NCI-H345 treated with DMSO at 0.1 percent for 48 hours (cell line): ENCODE measurements around the gene RBM24.
"Not testable (repeated sequence)": the region's sequence is repeated elsewhere in the genome, so short reads cannot be mapped to it uniquely, and the experiment has no call there.

ENCODE experiments used
- DNase-seq: peaks from one replicate; lab custom pipeline; 2025; ENCODE audit not compliant: unreplicated experiment; lab: John Stamatoyannopoulos, UW

RBM24 gene

DNA sequence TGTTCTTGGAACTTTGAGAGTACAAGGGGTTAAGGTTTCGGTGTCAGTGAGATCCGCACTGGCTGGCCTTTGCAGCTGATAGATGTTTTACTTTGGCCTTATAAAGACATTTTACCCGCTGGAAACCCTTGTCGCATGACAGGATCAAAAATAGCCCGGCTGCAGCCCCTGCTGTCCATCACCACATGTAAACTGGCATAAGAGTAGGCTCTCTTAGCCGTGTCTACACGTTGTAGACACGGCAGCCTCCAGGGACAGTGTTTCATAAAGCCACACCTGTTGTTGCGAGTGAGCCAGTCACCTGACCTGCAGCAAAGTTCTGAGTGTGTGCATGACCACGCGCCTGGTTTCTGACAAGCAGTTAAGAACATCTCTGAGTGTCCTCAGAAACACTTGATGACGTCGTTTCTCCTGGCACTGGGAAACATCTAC is 8.5 kb downstream of the RBM24 start:
- DNase-seq = no peak

DNA sequence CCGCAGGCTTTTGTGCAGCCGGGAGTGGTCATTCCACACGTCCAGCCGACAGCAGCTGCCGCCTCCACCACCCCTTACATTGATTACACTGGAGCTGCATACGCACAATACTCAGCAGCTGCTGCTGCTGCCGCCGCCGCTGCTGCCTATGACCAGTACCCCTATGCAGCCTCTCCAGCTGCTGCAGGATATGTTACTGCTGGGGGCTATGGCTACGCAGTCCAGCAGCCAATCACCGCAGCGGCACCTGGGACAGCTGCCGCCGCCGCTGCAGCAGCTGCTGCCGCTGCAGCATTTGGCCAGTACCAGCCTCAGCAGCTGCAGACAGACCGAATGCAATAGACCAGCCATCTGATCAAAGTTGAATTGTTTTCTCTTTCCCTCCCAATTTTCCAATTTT is 10.6 kb downstream of the RBM24 start:
- no peak for DNase-seq

DNA sequence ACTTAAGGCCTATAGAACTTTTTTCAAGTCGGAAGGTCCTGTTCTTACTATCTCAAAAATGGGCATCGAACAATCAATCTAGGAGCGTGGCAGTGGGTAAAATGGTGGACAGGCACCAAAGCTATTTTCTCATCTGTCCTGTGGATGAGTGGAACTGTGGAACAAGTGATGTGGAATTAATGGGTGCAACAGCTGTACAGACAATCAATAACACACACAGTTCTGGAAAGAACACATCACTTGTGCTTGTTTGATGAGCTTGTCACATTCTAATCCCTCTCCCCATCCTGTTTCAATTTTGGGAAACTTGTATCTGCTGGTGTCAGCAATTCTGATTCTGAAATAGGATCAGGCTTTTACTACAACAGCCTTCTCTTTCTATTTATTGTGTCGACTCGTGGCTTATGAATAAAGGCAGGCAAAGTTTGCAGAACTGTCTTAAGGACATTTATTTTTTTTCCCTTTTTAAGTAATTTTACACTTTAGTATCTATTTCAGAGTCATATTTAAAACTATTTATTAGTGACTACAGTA is 11.5 kb downstream of the RBM24 start:
- no peak for DNase-seq

DNA sequence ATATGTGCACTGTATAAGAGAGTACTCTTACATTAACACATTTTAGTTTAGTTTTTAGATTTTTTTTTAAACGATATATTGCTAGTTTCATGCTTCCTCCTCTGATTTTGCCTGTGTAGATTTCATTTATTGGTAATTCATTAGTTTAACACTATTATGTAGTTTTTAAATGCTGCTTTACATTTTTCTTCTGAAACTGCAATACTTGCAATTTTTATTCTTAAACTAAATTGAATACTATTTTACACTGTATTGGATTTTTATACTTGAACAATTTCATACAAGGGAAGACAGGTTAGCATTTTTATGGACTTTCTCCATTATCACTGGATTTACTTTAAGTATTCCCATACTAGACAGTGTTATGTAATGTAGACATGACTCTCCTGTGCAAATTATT is 12.2 kb downstream of the RBM24 start:
- DNase-seq = no peak

DNA sequence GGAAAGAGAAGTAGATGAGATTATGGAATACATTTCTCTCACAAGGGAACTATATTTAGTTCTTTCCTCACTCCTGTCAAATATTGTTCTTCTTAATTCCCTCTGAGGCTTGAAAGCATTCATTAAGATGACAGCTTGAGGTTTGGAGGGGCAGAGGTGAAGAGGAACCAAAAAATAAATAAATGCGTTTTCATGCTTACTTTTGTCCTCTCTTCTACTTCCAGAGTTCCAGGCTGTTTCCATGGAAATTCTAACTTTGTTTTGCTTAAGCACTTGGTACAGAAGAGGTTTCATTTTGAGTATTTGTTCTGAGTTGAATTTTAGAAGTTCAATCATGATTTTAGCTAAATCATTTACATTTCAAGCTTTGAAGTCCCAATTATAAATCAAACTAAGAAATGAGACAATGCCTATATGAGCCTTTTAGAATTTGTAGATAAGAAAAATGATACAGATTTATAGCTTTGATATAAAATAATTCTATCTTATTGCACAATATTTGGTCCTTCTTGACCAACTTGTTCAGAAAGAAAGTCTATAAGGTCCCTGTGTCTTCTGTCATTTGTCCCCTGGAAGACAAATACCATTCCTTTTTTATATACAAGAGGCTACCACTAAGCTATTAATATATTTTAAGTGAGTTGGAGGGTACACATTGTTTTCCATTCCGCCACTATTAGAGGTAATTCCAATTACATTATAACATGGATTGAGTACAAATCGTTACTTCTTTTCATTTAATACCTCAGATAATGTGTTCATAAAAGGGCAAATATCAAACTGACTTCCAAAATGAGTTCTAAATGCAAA is 16.3 kb downstream of the RBM24 start:
- DNase-seq = no peak

DNA sequence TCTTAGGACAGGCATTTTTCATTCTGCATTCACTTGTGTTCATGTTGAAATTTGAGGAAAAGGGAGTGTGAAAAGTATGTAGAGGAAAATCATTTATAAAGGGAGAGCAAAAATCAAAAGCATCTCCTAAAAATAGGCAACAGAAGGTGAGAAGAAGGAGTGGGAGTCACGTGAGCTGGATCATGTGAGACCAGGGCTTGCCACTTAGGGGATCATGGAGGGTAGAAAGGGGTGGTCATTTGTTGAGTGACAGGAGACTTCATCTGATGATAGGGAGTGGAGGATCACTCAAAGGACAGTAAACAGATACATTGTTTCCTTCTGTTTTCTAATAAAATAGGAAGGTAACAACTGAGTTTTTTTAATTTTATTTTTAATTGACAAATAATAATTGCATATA is 17.1 kb downstream of the RBM24 start:
- DNase-seq = no peak

DNA sequence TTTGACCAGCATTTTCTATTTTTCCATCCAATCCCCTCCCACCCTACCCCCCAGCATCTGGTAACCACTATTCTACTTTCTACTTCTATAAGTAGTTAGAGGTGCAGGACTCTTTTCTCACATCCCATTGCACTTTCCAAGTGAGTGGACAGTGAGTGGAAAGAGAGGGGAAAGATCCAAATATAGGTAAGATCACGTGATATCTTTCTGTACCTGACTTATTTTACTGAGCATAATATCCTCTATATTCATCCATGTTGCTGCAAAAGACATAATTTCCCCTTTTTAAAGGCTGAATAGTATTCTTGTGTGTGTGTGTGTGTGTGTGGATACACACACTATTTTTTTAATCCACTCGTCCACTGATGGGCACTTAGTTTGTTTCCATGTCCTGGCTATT is 18.1 kb downstream of the RBM24 start:
- no peak for DNase-seq

DNA sequence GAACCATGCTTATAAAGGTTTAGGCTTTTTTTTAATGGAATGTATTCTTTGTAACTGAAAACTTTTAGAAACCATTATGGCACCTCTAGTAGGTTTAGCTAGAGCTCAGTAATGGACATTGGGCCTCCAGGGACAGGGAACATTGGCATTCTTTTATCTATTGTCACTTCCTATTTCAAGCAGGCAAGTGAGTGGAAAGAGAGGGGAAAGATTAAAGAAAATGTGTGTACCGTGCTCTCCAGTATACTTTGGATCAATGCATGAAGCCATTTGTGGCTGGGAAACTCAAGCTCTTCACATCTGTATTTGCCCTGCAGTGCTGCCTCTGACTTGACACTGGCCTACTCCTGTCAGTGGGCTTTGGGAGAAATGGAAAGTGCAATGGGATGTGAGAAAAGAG is 18.6 kb downstream of the RBM24 start:
- no peak for DNase-seq

DNA sequence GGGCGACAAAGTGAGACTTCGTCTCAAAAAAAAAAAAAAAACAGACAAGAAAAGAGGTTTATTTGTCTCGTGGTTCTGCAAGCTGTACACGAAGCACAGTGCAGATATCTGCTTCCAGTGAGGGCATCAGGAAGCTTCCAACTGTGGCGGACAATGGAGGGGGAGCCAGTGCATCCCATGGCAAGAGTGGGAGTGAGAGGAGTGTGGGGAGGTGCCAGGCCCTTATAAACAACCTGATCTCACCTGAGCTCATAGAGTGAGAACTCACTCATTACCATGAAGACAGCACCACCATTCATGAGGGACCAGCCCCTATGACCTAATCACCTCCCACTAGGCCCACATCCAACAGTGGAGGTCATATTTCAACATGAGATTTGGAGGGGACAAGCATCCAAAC is 19.5 kb downstream of the RBM24 start:
- DNase-seq = no peak

DNA sequence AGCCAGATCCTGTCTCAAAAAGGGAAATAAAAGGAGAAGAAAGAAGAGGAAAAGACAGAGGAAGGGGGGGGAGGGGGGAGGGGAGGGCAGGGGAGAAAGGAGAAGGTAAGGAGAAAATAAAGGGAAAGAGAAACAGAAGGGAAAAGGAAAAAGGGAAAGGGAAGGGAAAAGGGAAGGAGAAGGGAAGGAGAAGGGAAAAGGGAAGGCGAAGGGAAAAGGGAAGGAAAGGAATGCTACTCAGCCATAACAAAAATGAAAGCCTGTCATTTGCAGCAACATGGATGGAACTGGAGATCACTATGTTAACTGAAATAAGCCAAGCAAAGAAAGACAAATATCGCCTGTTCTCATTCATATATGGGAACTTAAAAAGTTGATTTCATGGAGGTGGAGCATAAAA is 22.3 kb downstream of the RBM24 start:
- DNase-seq = no peak

DNA sequence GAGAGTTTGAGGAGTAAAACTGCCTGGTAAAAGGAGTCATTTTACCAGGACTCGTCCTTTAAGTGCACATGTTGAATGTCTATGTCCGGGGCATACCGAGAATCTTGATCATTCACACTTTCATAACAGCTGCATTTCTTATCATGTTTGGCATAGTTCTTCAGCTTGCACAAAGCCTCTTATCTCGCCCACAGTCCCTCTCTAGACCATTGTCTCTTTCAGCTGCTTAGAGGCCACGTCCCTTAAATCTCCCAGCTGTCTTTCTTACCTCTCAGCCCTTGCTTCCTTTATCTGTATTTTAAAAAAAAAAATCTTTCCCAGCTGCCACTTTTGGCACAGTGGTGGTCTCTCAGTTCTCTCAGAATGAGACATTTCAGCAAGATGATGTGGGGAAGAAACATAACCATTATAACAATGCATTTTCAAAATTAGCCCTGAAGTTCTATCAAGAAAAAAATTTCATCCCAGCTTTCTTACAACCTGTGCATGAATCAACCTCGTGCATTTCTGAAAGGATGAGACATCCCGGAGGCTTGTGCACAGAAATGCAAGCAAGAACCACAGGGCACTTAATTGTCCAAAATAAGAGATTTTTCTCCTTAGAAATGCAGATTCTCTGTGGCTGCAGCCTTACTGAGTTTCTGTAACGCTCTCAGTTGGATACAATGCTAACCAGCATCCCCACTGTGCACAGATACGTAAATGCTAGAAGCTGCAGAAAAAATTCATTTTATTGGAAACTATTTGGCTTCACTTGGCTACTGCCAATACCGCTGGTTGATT is 24.2 kb downstream of the RBM24 start:
- DNase-seq = no peak

DNA sequence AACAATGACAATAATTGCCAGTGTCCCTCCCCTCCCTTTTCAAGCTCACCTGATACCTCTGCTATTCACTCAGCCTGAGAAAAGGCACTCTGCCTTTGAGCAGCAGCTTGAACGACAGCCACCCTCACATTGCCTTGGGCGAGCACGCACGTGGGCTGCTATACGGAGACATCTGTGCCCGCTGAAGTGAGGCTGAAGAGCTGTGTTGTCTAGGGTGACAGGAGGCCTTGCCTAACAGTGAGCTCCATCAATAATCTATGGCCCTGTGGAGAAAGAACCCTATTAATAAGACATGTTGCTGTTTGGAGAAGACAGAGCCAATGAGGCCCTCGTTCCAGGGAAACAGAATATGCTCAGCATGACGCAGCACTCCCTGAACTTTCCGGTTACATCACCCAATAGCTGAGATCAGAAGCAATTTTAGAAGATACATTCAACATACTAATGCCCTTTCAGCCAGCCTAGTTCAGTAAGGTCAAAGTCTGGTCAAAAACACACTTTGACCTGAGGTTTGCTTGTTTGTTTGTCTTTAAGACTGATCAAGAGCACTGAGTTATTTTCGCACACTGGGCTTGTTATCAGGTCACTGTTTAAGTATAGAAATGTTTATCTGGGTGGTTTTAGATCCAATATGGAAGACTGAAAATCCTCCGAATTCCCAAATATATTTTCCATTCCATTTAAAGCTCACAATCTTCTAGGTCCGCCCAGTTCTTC is 30.6 kb downstream of the RBM24 start:
- no peak for DNase-seq

DNA sequence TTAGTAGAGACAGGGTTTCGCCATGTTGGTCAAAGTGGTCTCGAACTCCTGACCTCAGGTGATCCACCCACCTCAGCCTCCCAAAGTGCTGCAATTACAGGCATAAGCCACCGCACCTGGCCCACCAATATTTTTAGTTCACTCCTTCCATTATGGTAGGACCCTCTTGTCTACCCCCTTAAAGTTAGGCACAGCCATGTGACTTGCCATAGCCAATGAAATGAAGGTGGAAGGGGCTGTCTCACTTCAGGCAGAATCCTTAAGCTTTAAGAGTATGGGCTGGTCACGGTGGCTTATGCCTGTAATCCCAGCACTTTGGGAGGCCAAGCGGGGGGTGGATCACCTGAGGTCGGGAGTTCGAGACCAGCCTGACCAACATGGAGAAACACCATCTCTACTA is 32.1 kb downstream of the RBM24 start:
- DNase-seq = not testable (repeated sequence)

DNA sequence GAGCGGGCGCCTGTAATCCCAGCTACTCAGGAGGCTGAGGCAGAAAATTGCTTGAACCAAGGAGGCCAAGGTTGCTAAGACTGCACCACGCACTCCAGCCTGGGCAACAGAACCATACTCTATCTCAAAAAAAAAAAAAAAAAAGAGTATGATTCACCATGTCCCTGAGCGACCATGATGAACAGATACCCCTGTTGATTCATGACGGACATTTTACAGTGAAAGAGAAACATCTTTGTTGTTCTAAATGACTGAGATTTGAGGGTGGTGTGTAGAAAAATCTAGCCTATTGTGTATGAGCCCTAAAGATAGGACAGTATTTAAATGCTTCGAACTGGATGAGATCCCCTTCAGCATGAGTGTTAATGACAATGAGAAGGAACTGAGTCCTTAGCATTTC is 32.8 kb downstream of the RBM24 start:
- DNase-seq = no peak

DNA sequence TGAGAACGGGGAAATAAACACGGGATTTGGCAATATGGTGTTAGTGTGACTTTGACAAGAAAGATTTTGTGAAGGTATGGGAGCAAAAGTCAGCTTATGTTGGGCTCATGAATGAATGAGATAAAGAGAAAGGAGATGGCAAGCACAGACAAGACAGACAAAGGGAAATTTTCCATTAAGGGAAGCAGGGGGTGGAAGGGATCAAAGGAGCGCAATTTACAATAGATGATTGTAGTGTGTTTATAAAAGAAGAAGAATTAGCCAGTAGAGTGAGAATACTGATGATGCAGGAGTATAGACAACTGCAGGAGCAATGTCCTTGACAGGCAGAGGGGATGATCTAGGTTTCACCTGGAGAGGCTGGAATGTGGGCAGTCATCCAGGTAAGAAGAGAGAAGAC is 34.1 kb downstream of the RBM24 start:
- no peak for DNase-seq

DNA sequence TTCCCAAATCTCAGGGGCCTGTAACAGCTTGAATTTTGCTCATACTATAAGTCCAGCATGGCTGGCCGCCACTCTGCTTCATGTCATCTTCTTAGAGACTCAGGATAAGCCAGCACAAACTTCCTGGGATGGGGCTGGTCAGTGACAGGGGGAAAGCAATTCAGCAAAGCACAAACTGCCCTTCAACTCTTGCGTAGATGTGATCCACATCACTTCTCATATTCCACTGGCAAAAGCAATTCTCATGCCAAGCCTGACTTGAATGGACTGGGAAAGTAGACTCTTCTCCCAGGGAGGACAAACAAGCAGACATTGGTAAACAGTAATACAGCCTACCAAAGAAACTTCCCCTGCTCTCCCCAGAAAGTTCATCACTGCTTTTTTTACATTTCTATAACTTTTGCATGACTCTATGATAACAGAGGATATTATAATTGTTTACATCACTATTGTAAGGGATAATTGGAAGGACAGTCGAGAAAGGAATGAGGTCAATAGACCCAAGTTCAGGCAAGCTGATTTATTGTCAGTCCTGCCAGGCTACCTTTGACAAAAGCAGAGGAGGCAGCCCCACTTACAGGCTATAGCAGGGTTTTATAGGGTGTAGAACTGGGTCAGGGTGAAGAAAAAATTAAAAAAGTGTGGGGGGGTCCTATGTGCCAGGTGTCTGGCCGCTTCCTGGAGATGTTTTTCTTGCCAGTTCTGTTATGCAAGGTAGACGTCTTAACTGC is 37.4 kb downstream of the RBM24 start:
- DNase-seq = no peak

DNA sequence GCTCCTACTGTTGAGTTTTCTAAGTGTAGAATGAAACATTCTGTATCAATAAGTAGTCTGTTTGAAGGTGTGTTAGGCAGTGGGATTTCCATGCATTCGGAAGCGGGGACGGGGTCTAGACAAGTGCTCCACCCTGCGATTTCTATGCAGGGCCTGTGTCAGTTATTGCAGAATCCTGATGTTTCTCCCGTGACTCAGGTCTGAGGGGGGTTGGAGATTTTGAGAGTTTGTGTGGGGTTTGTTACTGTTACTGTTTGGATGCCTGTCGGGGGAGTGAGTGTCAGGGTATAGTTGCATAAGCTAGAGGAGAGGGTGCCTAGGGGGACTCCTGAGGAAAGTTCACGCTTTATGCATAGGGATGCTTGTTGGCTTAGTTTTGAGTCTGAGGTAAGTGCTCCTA is 39.1 kb downstream of the RBM24 start:
- not testable (repeated sequence) for DNase-seq

DNA sequence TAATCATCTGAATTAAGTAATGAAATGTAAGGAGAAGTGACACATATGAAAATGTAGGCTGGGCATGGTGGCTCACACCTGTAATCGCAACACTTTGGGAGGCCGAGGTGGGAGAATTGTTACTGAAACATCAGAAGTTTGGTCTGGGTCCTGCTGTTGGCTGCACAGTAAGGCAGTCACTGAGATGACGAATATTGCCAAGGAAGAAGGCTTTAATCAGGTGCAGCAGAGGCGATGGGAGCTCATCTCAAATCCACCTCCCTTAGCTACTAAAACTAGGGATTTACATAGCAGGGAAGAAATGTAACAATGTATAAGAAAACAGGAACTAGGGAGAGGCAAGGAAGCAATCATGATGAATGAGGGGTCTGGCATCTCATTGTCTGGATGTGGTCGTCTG is 50.1 kb downstream of the RBM24 start:
- DNase-seq = no peak

DNA sequence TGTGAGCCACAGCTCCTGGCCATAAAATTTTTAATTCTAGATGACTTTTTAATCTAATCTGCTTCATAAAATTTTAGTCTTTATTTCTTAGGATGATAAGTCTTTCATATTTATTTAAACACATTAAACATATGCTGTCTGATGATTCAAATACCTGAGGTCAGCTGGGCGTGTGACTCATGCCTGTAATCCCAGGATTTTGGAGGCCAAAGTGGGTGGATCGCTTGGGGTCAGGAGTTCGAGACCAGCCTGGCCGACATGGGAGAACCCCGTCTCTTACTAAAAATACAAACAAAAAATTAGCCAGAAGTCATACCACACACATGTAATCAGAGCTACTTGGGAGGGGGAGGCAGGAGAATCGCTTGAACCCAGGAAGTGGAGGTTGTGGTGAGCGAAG is 53.1 kb downstream of the RBM24 start:
- DNase-seq = no peak

DNA sequence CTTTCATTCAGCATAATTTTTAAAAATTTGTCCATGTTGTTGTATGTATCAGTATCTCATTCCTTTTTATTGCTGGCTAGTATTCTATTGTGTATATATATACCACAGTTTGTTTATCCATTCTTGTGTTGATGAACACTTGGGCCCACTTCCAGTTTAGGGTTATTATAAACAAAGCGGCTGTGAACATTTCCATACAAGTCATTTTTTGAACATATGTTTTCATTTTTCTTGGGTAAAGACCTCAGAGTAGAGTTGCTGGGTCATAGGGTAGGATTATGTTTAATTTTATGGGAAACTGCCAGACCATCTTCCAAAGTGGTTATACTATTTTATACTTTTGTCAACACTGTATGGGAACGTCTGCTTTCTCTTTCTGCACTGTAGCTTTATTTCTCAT is 55.3 kb downstream of the RBM24 start:
- no peak for DNase-seq

DNA sequence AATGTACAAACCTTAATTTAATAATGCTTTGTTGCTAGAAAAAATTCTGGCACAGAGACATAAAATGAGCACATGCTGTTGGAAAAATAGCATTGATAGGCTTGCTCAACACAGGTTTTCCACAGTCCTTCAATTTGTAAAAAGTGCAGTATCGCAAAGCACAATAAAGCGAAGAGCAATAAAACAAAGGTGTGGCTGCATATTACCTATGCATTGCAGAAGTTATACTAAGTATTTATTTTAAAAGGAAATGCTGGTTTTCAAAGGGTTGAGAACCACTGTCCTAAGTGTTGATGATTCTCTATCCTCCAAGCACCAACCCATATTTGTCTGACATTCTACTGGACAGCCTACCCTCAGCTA is 58.1 kb downstream of the RBM24 start:
- no peak for DNase-seq
